Stimulated activated naive CD8-positive, alpha-beta T cell treated with anti-CD3 and anti-CD28 coated beads, Interleukin-15, Interleukin-2, amounts not matched to agents 100 ng/mL and 50 ng/mL, for 24 hours (primary cell): ENCODE results near the gene PIGT.

Experiments used
- H3K27ac Mint-ChIP-seq: one replicate; pipeline ENCODE4 v1.8.0; 2021; ENCODE audit warnings: mild to moderate bottlenecking, mixed read lengths
- H3K27me3 Mint-ChIP-seq: one replicate; pipeline ENCODE4 v1.8.0; 2021; ENCODE audit warnings: mixed read lengths
- H3K36me3 Mint-ChIP-seq: one replicate; pipeline ENCODE4 v1.8.0; 2021; ENCODE audit warnings: low read depth, mixed read lengths
- H3K4me1 Mint-ChIP-seq: one replicate; pipeline ENCODE4 v1.8.0; 2021; ENCODE audit warnings: low read depth, mixed read lengths
- H3K4me3 Mint-ChIP-seq: one replicate; pipeline ENCODE4 v1.8.0; 2021; ENCODE audit warnings: mild to moderate bottlenecking, mixed read lengths
- H3K9me3 Mint-ChIP-seq: one replicate; pipeline ENCODE4 v1.8.0; 2021; ENCODE audit warnings: mixed read lengths

Gene PIGT

DNA sequence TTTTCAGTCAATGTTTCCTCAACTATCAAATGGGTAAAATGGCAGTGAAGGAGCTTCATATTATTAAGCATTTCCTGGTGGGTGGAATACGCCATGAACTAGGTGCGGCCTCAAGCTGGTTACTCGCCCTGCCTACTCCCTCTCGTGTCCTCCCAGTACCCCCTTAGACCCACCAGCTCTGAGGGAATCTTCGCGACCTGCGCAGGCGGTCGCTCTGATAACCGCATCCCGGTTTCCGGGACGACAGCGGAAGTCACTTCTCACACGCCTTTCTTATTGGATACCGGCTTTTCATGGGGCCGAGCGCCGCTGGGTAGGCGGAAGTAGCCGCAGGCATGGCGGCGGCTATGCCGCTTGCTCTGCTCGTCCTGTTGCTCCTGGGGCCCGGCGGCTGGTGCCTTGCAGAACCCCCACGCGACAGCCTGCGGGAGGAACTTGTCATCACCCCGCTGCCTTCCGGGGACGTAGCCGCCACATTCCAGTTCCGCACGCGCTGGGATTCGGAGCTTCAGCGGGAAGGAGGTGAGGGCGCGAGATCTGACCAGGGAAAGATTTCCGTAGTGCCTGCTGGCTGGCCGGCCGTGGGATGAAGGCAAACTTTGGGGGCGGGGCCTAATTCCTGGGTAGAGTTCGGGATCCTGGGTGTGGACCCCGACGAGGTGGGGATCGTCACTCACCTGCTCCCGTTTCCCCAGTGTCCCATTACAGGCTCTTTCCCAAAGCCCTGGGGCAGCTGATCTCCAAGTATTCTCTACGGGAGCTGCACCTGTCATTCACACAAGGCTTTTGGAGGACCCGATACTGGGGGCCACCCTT is at the start of gene PIGT:
Gene PIGT (plus strand): TSS at position 320 of the 816 bp plus-strand sequence. CDS start 16 bp downstream, at position 336.
- peaks cover 59% of the 10 kb centered on the region for H3K4me1 Mint-ChIP-seq

DNA sequence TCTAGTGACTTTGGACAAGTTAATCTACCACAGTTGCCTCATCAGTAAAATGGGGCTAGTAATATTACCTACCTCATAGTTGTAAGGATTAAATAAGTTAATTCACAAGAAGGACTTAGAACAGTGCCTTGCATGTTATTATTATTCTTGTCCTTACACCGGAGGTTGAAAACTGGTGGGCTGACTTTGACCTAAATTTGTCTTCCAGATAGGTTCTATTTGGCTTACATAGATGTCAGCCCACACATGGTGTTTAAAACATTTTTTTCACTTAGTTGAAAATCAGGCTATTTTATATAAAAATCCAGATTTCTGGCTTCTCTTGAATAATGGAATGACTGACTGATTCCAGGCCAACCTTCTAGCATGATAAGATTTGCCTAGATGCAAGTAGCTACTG is 49.7 kb upstream of the PIGT start:
- H3K4me1 Mint-ChIP-seq, result peaks cover 68% of the 10 kb centered on the region

More for the DNA sequence above, at the start of gene PIGT:
- H3K27me3 Mint-ChIP-seq, result no peaks in the 10 kb centered on the region
- no peaks in the 10 kb centered on the region for H3K9me3 Mint-ChIP-seq
- H3K36me3 Mint-ChIP-seq, result peaks cover 38% of the 10 kb centered on the region
- H3K4me3 Mint-ChIP-seq, result peak within 1 kb of the TSS; percentile 95
- H3K27ac Mint-ChIP-seq, result peak within 1 kb of the TSS; percentile 96

DNA sequence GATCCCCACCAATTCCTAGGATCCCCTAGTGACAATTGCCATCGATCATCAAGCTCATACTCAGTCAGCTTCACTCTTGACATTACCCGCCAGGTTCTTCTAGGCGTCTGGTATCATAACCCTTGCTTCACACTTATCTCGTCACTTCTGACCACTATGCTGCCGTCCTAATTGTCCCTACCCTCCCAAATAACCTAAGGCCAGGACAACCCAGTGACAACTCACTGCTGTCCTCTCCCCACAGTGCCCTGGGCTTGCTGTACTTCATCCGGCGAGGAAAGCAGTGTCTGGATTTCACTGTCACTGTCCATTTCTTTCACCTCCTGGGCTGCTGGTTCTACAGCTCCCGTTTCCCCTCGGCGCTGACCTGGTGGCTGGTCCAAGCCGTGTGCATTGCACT is 49.3 kb upstream of the PIGT start:
- H3K4me1 Mint-ChIP-seq, result peaks cover 70% of the 10 kb centered on the region
- no peaks in the 10 kb centered on the region for H3K27me3 Mint-ChIP-seq
- no peak overlapping the region for H3K27ac Mint-ChIP-seq
- H3K9me3 Mint-ChIP-seq, result no peaks in the 10 kb centered on the region
- H3K36me3 Mint-ChIP-seq, result peaks cover 43% of the 10 kb centered on the region
- no peak overlapping the region for H3K4me3 Mint-ChIP-seq

More for the DNA sequence above, 49.7 kb upstream of the PIGT start:
- no peaks in the 10 kb centered on the region for H3K27me3 Mint-ChIP-seq
- H3K27ac Mint-ChIP-seq, result no peak overlapping the region
- H3K4me3 Mint-ChIP-seq, result no peak overlapping the region
- H3K9me3 Mint-ChIP-seq, result no peaks in the 10 kb centered on the region
- peaks cover 39% of the 10 kb centered on the region for H3K36me3 Mint-ChIP-seq

DNA sequence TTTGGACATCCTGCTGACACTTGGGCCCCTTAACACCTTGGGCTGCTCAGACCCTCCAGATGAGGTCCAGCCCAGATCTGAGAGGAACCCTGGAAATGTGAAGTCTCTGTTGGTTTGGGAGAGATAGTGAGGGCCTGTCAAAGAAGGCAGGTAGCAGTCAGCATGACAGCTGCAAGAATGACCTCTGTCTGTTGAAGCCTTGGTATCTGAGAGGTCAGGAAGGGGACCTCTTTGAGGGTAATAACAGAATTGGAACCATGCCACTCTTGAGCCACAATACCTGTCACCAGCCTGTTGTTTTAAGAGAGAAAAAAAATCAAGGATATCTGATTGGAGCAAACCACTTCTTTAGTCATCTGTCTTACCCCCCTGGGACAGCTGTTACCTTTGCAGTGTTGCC is 48.8 kb upstream of the PIGT start:
- Mint-ChIP-seq H3K36me3 (peaks cover 46% of the 10 kb centered on the region), H3K4me1 (peaks cover 68% of the 10 kb centered on the region), H3K27ac (no peak overlapping the region), H3K27me3 (no peaks in the 10 kb centered on the region), H3K4me3 (no peak overlapping the region), H3K9me3 (no peaks in the 10 kb centered on the region)

DNA sequence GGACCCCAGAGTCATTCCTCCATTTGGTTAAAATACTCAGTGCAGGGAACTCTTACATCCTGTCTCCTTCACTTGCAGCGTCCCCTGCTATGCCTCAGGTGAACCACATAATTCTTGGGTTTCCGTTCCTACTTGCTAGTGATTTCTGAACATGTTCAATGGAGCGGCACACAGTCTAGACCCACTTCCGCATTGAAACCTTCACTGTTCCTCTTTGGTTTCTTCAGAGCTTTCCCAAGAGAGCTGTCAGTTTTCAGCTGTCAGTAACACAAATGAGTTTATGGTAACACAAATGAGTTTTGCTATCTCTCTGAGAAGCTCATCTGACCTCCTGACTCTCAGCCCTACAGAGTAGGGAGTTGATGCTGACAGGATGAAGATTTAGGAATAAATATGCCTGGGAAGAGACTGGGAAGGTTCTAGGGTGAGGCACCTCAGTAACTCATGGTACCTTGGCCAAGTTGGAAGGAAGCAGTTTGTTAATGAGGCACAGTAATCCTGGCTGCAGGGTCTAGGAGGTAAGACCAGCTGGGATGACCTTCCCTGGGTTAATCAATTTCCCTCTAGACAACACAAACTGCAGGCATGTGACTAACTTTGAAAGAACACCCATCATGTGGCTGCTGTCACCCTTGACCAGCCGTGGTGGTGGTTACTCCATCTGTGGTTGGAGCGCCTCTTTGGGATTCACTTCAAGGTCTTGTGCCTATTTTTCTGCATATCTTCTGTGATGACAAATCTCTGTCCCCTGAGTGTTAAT is 47.5 kb upstream of the PIGT start:
- Mint-ChIP-seq H3K27ac (peak overlapping the region; percentile 87), H3K36me3 (peaks cover 46% of the 10 kb centered on the region), H3K27me3 (no peaks in the 10 kb centered on the region), H3K9me3 (no peaks in the 10 kb centered on the region), H3K4me1 (peaks cover 66% of the 10 kb centered on the region), H3K4me3 (peak overlapping the region; percentile 67)

DNA sequence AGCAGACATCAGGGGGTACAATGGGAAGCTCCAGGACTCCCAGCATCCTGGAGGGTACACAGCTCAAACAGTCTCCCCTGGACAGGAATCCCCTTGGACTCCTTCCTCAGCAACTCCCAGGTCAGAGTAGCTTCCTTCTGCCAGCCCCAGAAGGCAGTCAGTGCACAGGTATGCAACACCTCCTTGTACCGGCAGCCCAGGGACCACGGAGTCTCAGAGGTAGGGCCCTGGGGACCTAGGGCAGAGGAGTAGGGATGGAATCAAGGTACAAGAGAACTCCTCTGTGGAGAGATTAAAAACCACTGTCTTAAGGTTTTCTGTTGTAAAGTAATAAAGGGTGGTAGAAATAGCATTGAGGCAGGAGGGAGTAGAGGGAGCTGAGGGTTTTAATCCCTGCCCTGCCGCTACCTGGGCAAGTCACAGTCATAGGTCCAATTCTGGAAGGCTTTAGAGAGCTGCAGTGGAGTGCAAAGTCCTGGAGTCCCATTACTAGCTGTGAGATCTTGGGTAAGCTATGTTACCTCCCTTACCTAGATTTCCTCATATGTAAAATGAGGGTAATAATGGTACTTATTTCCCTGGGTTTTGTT is 45.3 kb upstream of the PIGT start:
- no peak overlapping the region for H3K27ac Mint-ChIP-seq
- H3K36me3 Mint-ChIP-seq, result peaks cover 38% of the 10 kb centered on the region
- H3K4me1 Mint-ChIP-seq, result peaks cover 57% of the 10 kb centered on the region
- no peak overlapping the region for H3K4me3 Mint-ChIP-seq
- H3K9me3 Mint-ChIP-seq, result no peaks in the 10 kb centered on the region
- H3K27me3 Mint-ChIP-seq, result no peaks in the 10 kb centered on the region

DNA sequence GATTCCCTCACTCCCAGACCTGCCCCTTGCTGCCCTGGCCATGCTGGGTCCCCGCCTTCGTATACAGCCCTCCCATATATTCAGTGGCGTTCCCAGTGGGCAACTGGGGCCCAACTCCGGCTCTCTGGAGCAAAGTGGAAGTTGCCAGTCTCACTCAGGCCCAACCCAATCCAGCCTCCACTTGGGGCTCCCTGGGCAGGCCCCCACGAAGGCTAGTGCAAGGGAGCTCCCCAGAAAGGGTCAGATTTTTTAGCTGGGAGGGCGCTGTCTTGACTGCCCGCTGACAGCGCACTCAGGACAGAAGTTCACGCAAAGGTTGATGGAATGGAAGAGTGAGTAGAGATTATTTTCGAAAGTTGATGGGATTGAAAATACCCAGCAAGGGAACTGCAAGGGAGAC is 43.7 kb upstream of the PIGT start:
- Mint-ChIP-seq H3K9me3 (no peaks in the 10 kb centered on the region), H3K27me3 (no peaks in the 10 kb centered on the region), H3K4me1 (peaks cover 46% of the 10 kb centered on the region), H3K27ac (peak overlapping the region; percentile 38), H3K36me3 (peaks cover 26% of the 10 kb centered on the region), H3K4me3 (no peak overlapping the region)

DNA sequence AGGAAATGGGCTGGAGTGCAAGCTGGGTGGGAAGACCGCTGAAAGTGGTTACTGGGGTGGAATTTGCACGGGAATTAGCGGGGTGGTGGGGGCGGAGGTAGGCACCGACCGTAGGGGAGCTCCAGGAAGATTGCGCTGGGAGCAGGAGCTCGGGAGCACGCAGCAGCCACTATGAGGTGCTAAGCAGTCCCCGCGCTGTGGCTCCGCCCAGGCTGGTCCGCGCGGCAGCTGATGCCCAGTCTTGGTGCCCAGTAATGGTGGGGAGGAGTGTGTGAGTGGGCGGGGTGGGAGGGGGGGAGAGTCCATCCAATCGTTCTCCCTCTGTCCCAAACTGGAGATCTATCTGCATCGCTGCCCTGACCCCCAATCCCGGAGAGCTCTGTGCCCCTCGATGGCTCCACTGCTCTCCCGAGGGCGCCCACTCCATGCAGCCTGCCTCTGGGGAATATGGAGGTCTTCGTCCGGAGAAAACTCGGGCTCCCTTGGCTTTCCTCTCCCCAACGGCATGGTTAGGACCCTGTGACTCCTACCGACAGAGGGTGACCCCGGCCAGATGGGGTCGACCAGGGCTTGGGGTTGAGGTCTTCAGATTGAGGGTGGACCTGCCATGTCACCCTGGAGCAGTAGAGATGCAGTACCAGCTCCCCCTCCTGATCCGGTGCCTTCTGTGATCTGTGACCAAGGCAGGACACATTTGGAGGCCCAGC is 43.1 kb upstream of the PIGT start:
- Mint-ChIP-seq H3K27ac (peak overlapping the region; percentile 38), H3K36me3 (peaks cover 26% of the 10 kb centered on the region), H3K4me1 (peaks cover 40% of the 10 kb centered on the region), H3K9me3 (no peaks in the 10 kb centered on the region), H3K4me3 (peak overlapping the region; percentile 79), H3K27me3 (no peaks in the 10 kb centered on the region)

DNA sequence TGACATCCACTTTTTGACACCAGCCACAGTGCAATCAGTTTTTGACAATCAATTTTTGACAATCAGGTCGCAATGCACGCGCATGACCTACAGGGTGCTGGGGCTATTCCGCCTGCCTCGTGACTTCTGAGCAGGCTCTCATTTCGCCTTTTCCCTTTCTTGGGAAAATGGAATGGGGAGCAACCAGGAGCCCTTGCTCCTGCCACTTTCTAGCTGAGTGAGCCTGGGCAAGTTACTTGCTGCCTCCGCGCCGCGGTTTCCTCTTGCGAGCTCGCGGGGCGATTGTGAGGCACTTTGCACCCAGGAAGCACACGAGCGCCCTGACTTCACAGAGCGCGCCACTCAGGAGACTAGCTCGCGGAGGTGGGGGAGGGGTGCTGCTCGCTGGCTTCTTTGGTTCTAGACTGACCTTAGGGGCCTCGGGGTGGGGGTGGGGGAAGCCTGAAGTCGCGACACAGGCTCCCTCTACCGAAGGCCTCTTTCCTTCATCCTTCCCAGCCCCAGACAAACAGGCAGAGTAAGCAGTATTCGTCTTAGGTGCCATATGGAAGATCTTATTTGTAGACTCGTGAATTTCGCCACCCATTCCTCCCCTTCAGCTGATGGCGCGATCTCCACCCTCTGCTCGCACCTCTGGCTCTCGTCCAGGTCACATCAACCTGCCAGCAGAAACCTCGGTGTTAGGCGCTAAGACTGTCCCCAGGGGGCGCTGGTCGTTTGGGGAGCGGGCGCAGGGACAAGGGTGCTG is 42.4 kb upstream of the PIGT start:
- Mint-ChIP-seq H3K27ac (peak overlapping the region; percentile 81), H3K36me3 (peaks cover 18% of the 10 kb centered on the region), H3K27me3 (no peaks in the 10 kb centered on the region), H3K9me3 (no peaks in the 10 kb centered on the region), H3K4me3 (peak overlapping the region; percentile 79), H3K4me1 (peaks cover 38% of the 10 kb centered on the region)

DNA sequence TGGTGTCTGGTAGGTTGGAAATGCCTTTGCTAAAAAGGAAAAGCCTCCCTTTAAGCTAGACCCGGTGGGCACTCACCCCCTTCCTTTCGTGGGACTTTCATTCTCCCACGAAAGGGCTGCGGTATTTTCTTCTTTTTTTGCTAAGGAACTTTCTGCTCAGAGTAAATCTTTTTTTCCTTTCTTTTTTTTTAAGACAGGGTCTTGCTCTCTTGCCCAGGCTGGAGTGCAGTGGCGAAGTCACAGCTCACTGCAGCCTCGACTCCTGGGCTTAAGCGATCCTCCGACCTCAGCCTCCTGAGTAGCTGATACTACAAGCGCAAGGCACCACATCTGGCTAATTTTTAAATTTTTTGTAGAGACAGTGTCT is 41.9 kb upstream of the PIGT start:
- no peak overlapping the region for H3K27ac Mint-ChIP-seq
- H3K36me3 Mint-ChIP-seq, result peaks cover 17% of the 10 kb centered on the region
- H3K27me3 Mint-ChIP-seq, result no peaks in the 10 kb centered on the region
- no peaks in the 10 kb centered on the region for H3K9me3 Mint-ChIP-seq
- H3K4me3 Mint-ChIP-seq, result peak overlapping the region; percentile 79
- H3K4me1 Mint-ChIP-seq, result peaks cover 33% of the 10 kb centered on the region

DNA sequence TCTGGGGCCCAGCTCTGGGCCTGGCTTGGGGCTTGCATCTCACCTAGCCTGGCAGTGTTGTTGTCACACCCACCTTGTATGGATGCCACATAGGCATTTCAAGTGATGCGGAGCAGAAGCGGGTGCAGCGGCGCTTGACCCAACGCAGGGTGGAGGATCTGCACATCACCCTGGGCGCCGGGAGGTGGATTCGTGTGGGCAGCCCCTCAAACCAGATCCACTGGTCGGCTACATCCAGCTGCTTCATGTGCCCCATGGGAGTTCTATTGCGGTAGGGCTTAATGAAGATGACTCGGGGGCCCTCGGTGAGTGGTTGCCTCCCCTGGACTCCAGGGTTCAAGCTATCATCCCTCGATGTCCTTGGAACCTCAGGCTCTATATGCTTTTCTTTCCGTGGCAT is 41.0 kb upstream of the PIGT start:
- Mint-ChIP-seq H3K27ac (no peak overlapping the region), H3K27me3 (no peaks in the 10 kb centered on the region), H3K4me3 (no peak overlapping the region), H3K4me1 (peaks cover 29% of the 10 kb centered on the region), H3K9me3 (no peaks in the 10 kb centered on the region), H3K36me3 (peaks cover 17% of the 10 kb centered on the region)

DNA sequence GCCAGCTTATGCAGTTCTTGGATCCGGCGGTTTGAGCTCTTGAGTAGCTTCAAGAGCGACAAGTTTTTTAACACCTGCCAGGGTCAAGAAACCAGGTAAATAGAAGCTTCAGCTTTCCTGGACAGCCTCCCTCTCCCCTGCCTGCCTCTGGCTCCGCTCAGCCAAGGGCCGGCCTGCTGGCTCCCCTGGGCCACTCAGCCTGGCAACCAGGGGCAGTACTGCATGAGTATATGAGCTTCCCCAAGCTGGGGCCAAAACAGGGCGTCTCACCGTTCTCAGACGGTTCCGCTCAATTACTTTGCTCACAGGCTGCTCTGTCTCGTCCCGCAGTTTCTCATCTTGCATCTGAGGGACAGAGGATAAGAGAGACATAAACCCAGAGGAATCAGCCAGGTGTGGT is 38.7 kb upstream of the PIGT start:
- Mint-ChIP-seq H3K9me3 (no peaks in the 10 kb centered on the region), H3K4me3 (no peak overlapping the region), H3K27me3 (no peaks in the 10 kb centered on the region), H3K4me1 (peaks cover 24% of the 10 kb centered on the region), H3K27ac (no peak overlapping the region), H3K36me3 (peaks cover 18% of the 10 kb centered on the region)

DNA sequence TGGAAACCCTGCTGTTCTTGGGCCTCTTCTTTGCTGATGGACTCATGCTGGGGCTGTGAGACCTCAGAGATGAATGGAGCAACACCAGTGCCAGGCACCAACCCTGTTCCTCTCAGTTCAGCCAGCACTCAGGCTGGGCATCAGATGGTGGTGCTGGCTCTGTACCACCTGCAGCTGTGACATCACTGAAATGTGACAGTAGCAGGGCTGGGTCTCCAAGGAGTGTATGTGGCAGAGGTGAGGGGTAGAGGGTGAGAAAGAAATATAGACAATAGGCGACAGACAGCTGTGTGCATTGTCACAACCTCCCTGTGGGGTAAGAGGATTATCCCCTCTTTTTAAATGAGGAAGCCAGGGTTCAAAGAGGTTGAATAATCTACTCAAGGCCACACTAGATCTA is 37.8 kb upstream of the PIGT start, which contains the start of gene TP53TG5:
Gene TP53TG5 (minus strand): TSS at position 135 of the 400 bp plus-strand sequence. CDS start 89 bp downstream, at position 46.
- Mint-ChIP-seq H3K4me3 (no peak within 1 kb of the TSS), H3K27me3 (no peaks in the 10 kb centered on the region), H3K9me3 (no peaks in the 10 kb centered on the region), H3K4me1 (peaks cover 18% of the 10 kb centered on the region), H3K36me3 (peaks cover 16% of the 10 kb centered on the region), H3K27ac (no peak within 1 kb of the TSS)

DNA sequence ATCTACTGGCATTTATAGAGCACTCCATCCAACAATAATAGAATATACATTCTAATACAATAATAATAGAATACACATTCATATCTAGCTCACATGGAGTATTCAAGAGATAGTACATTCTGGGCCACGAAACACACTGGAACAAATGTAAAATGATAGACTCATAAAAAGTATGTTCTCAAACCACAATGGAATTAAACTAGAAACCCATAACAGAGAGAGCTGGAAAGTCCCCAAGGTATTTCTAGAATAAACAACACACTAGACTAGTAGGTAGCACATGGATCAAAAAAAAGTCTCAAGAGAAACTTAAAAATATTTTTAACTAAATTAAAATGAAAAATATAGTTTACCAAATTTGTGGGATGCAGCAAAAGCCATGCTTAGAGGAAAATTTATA is 28.7 kb upstream of the PIGT start:
- H3K9me3 Mint-ChIP-seq, result peaks cover 6% of the 10 kb centered on the region
- no peak overlapping the region for H3K4me3 Mint-ChIP-seq
- peaks cover 27% of the 10 kb centered on the region for H3K4me1 Mint-ChIP-seq
- peaks cover 13% of the 10 kb centered on the region for H3K36me3 Mint-ChIP-seq
- H3K27me3 Mint-ChIP-seq, result no peaks in the 10 kb centered on the region
- H3K27ac Mint-ChIP-seq, result no peak overlapping the region
